HEK293 (cell line): ENCODE measurements around the gene PDK1.

Experiments used
- GLIS1 ChIP-seq: fragments of 450-650 bp; formaldehyde crosslinking; IDR thresholded peaks from 2 replicates; pipeline ENCODE4 v1.5.1; 2016; ENCODE audit warnings: missing biosample characterization, missing genetic modification characterization
- KLF8 ChIP-seq: fragments of 450-650 bp; formaldehyde crosslinking; IDR thresholded peaks from 2 replicates; pipeline ENCODE4 v1.5.1; 2016; ENCODE audit warnings: missing biosample characterization, missing genetic modification characterization
- MZF1 ChIP-seq: fragments of 450-650 bp; formaldehyde crosslinking; IDR thresholded peaks from 2 replicates; pipeline ENCODE4 v1.5.1; 2017; ENCODE audit warnings: missing biosample characterization, missing genetic modification characterization, borderline replicate concordance
- OSR2 ChIP-seq: fragments of 450-650 bp; formaldehyde crosslinking; IDR thresholded peaks from 2 replicates; pipeline ENCODE4 v1.5.1; 2016; ENCODE audit warnings: missing biosample characterization, missing genetic modification characterization
- REPIN1 ChIP-seq: fragments of 450-650 bp; formaldehyde crosslinking; IDR thresholded peaks from 2 replicates; pipeline ENCODE4 v1.5.1; 2017; ENCODE audit warnings: missing biosample characterization, missing genetic modification characterization, low read depth
- SP7 ChIP-seq: fragments of 450-650 bp; formaldehyde crosslinking; IDR thresholded peaks from 2 replicates; pipeline ENCODE4 v1.5.1; 2016; ENCODE audit warnings: missing biosample characterization, missing genetic modification characterization
- ZBTB1 ChIP-seq: fragments of 450-650 bp; formaldehyde crosslinking; IDR thresholded peaks from 2 replicates; pipeline ENCODE4 v1.5.1; 2016; ENCODE audit warnings: missing biosample characterization, missing genetic modification characterization
- ZNF202 ChIP-seq: fragments of 450-650 bp; formaldehyde crosslinking; IDR thresholded peaks from 2 replicates; pipeline ENCODE4 v1.5.1; 2016; ENCODE audit warnings: missing biosample characterization, missing genetic modification characterization, borderline replicate concordance
- ZNF24 ChIP-seq: fragments of 450-650 bp; formaldehyde crosslinking; IDR thresholded peaks from 2 replicates; pipeline ENCODE4 v1.5.1; 2016; ENCODE audit warnings: missing biosample characterization, missing genetic modification characterization
- ZNF274 ChIP-seq, 2 experiments: fragments of 200-500 bp in 1 of 2; fragments of 450-650 bp in 1 of 2; sonication (Bioruptor generic) in 1 of 2; formaldehyde crosslinking in 1 of 2; IDR thresholded peaks; 2 replicates each; pipeline versions ENCODE4 v1.5.1 to v1.6.1; 2014 to 2016; ENCODE audit warnings: borderline replicate concordance in 1 of 2, inconsistent platforms in 1 of 2, low read length in 1 of 2, missing biosample characterization in 1 of 2, missing genetic modification characterization in 1 of 2
- ZNF350 ChIP-seq: fragments of 450-650 bp; formaldehyde crosslinking; IDR thresholded peaks from 2 replicates; pipeline ENCODE4 v1.5.0; 2017; ENCODE audit warnings: missing biosample characterization, mild to moderate bottlenecking, missing genetic modification characterization
- ZNF449 ChIP-seq: fragments of 450-650 bp; formaldehyde crosslinking; IDR thresholded peaks from 2 replicates; pipeline ENCODE4 v1.5.1; 2017; ENCODE audit warnings: missing biosample characterization, mild to moderate bottlenecking, missing genetic modification characterization, moderate library complexity
- ZNF518A ChIP-seq: fragments of 450-650 bp; formaldehyde crosslinking; conservative IDR thresholded peaks from 2 replicates; pipeline ENCODE4 v1.5.1; 2016; ENCODE audit warnings: low read depth, missing biosample characterization, missing genetic modification characterization
- ZNF596 ChIP-seq: fragments of 450-650 bp; IDR thresholded peaks from 2 replicates; pipeline ENCODE4 v1.5.0; 2018; ENCODE audit warnings: missing biosample characterization, mild to moderate bottlenecking, missing genetic modification characterization, moderate library complexity
- ZNF600 ChIP-seq: fragments of 450-650 bp; formaldehyde crosslinking; IDR thresholded peaks from 2 replicates; pipeline ENCODE4 v1.5.1; 2016; ENCODE audit warnings: missing biosample characterization, missing genetic modification characterization
- ZNF658 ChIP-seq: fragments of 450-650 bp; formaldehyde crosslinking; IDR thresholded peaks from 2 replicates; pipeline ENCODE4; 2016; ENCODE audit warnings: missing biosample characterization, missing genetic modification characterization
- ZNF660 ChIP-seq: fragments of 450-650 bp; IDR thresholded peaks from 2 replicates; pipeline ENCODE4 v1.5.1; 2018; ENCODE audit warnings: missing biosample characterization, mild to moderate bottlenecking, missing genetic modification characterization
- ZNF76 ChIP-seq: fragments of 450-650 bp; formaldehyde crosslinking; IDR thresholded peaks from 2 replicates; pipeline ENCODE4; 2016; ENCODE audit warnings: low read depth, missing biosample characterization, missing genetic modification characterization, borderline replicate concordance
- TF ChIP-seq, protein P1 (sequence below): fragments of 450-650 bp; formaldehyde crosslinking; IDR thresholded peaks from 2 replicates; pipeline ENCODE4 v1.5.1; 2016; ENCODE audit warnings: missing biosample characterization, missing genetic modification characterization, borderline replicate concordance
- TF ChIP-seq, protein P2 (sequence below): fragments of 450-650 bp; formaldehyde crosslinking; IDR thresholded peaks from 2 replicates; pipeline ENCODE4 v1.5.1; 2016; ENCODE audit warnings: missing biosample characterization, missing genetic modification characterization, low read depth
- TF ChIP-seq, protein P3 (sequence below): fragments of 450-650 bp; formaldehyde crosslinking; IDR thresholded peaks from 2 replicates; pipeline ENCODE4 v1.5.1; 2016; ENCODE audit warnings: missing biosample characterization, missing genetic modification characterization
- TF ChIP-seq, protein P4 (sequence below): fragments of 450-650 bp; IDR thresholded peaks from 2 replicates; pipeline ENCODE4 v1.5.1; 2018; ENCODE audit warnings: missing biosample characterization, mild to moderate bottlenecking, missing genetic modification characterization

The PDK1 gene

DNA sequence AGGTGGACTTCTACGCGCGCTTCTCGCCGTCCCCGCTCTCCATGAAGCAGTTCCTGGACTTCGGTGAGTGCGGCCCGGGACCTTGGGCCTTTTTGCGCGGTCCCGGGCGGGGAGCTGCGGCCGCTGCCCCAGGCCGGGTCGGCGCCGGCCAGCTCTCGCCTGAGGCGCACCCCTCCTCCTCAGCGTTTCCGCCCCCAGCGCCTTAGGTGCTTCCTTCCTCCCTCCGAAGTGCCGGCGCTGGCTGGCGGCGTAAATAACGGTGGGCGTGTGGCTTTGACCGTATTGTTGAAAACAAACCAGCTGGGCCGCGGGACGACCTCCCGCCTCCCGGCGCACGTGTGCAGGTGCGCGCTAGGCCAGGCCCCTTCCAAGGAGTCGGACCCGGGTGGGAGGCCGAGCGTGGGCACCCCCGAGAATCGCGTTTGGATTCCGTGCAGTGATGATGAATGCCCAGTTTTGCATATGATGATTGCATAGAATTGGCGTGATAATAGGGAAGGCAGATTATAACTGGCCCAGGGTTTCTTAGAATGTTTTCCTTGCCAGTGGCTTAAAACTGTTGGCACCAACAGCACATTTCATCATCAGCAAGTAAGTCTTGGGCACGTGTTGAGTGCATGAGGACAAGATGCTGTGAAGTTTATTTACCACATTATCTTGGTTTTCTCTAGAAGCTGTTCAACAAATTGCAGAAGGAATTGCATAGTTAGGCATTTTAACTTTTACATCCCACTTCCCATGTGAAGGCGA, 569 bp downstream of the PDK1 start (continued):
- TF ChIP-seq ZNF518A (tag by site-specific recombination) = no peak
- TF ChIP-seq ZNF600 (tag by site-specific recombination) = 0 out of 2 replicates have a peak, but pooled peaks have one; percentile 38
- TF ChIP-seq ZNF660 (tag by site-specific recombination) = 0 out of 2 replicates have a peak, but pooled peaks have one; percentile 14
- TF ChIP-seq ZNF274 (IDR thresholded peaks at IDR 0.05; ENCODE audit: low read length) = no peak
- TF ChIP-seq ZNF274 (tag by site-specific recombination; IDR thresholded peaks at IDR 0.05; ENCODE audit: borderline replicate concordance) = no peak
- no peak for TF ChIP-seq ZNF350 (tag by site-specific recombination)
- no peak for TF ChIP-seq ZNF24
- TF ChIP-seq ZNF76 (tag by site-specific recombination) = peak; percentile 19; the same call in 1 of the 2 replicates
- peak; percentile 25 for TF ChIP-seq GLIS1 (tag by site-specific recombination)
- TF ChIP-seq MZF1 (tag by site-specific recombination) = no peak
- no peak for TF ChIP-seq ZNF449
- TF ChIP-seq, protein P1, sequence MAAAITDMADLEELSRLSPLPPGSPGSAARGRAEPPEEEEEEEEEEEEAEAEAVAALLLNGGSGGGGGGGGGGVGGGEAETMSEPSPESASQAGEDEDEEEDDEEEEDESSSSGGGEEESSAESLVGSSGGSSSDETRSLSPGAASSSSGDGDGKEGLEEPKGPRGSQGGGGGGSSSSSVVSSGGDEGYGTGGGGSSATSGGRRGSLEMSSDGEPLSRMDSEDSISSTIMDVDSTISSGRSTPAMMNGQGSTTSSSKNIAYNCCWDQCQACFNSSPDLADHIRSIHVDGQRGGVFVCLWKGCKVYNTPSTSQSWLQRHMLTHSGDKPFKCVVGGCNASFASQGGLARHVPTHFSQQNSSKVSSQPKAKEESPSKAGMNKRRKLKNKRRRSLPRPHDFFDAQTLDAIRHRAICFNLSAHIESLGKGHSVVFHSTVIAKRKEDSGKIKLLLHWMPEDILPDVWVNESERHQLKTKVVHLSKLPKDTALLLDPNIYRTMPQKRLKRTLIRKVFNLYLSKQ (tag by site-specific recombination) = no peak
- TF ChIP-seq SP7 (tag by site-specific recombination) = peak; percentile 60; the same call in 1 of the 2 replicates
- TF ChIP-seq, protein P2, sequence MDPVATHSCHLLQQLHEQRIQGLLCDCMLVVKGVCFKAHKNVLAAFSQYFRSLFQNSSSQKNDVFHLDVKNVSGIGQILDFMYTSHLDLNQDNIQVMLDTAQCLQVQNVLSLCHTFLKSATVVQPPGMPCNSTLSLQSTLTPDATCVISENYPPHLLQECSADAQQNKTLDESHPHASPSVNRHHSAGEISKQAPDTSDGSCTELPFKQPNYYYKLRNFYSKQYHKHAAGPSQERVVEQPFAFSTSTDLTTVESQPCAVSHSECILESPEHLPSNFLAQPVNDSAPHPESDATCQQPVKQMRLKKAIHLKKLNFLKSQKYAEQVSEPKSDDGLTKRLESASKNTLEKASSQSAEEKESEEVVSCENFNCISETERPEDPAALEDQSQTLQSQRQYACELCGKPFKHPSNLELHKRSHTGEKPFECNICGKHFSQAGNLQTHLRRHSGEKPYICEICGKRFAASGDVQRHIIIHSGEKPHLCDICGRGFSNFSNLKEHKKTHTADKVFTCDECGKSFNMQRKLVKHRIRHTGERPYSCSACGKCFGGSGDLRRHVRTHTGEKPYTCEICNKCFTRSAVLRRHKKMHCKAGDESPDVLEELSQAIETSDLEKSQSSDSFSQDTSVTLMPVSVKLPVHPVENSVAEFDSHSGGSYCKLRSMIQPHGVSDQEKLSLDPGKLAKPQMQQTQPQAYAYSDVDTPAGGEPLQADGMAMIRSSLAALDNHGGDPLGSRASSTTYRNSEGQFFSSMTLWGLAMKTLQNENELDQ (tag by site-specific recombination) = no peak
- TF ChIP-seq ZNF596 (tag by site-specific recombination) = no peak
- TF ChIP-seq, protein P3, sequence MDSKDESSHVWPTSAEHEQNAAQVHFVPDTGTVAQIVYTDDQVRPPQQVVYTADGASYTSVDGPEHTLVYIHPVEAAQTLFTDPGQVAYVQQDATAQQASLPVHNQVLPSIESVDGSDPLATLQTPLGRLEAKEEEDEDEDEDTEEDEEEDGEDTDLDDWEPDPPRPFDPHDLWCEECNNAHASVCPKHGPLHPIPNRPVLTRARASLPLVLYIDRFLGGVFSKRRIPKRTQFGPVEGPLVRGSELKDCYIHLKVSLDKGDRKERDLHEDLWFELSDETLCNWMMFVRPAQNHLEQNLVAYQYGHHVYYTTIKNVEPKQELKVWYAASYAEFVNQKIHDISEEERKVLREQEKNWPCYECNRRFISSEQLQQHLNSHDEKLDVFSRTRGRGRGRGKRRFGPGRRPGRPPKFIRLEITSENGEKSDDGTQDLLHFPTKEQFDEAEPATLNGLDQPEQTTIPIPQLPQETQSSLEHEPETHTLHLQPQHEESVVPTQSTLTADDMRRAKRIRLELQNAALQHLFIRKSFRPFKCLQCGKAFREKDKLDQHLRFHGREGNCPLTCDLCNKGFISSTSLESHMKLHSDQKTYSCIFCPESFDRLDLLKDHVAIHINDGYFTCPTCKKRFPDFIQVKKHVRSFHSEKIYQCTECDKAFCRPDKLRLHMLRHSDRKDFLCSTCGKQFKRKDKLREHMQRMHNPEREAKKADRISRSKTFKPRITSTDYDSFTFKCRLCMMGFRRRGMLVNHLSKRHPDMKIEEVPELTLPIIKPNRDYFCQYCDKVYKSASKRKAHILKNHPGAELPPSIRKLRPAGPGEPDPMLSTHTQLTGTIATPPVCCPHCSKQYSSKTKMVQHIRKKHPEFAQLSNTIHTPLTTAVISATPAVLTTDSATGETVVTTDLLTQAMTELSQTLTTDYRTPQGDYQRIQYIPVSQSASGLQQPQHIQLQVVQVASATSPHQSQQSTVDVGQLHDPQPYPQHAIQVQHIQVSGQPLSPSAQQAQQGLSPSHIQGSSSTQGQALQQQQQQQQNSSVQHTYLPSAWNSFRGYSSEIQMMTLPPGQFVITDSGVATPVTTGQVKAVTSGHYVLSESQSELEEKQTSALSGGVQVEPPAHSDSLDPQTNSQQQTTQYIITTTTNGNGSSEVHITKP (tag by site-specific recombination) = peak; percentile 64
- TF ChIP-seq ZNF658 = no peak
- TF ChIP-seq KLF8 (tag by site-specific recombination) = no peak
- no peak for TF ChIP-seq OSR2 (tag by site-specific recombination)
- TF ChIP-seq ZBTB1 (tag by site-specific recombination) = no peak
- TF ChIP-seq, protein P4, sequence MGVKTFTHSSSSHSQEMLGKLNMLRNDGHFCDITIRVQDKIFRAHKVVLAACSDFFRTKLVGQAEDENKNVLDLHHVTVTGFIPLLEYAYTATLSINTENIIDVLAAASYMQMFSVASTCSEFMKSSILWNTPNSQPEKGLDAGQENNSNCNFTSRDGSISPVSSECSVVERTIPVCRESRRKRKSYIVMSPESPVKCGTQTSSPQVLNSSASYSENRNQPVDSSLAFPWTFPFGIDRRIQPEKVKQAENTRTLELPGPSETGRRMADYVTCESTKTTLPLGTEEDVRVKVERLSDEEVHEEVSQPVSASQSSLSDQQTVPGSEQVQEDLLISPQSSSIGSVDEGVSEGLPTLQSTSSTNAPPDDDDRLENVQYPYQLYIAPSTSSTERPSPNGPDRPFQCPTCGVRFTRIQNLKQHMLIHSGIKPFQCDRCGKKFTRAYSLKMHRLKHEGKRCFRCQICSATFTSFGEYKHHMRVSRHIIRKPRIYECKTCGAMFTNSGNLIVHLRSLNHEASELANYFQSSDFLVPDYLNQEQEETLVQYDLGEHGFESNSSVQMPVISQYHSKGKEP (tag by site-specific recombination) = no peak
- TF ChIP-seq ZNF202 = no peak
- TF ChIP-seq REPIN1 = no peak
